DND-41 (cell line): ENCODE measurements around the gene C6orf47.

Experiments
- CTCF ChIP-seq: IDR thresholded peaks from 2 replicates; pipeline ENCODE4 v1.5.1; 2012; ENCODE audit warnings: borderline replicate concordance, low read length, moderate library complexity, mild to moderate bottlenecking; ENCODE audit not compliant: poor library complexity, severe bottlenecking; ENCODE audit errors: extremely low read depth
- EZH2 ChIP-seq: IDR thresholded peaks from 3 replicates; pipeline ENCODE4 v1.6.1; 2012; ENCODE audit warnings: borderline replicate concordance, low read depth, mild to moderate bottlenecking, moderate library complexity, low read length, inconsistent platforms; ENCODE audit not compliant: severe bottlenecking

DNA sequence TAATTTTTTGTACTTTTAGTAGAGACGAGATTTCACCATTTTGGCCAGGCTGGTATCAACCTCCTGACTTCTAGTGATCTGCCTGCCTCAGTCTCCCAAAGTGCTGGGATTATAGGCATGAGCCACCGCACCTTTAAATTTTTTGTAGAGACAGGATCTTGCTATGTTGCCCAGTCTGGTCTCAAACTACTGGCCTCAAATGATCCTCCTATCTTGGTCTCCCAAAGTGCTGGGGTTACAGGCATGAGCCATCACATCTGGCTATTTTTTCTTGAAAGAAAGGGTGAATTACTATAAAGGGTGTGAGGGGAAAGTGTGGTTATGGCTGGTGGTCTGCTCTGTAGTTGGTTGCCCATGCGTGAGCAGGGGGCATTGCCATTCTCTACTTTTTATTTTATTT, 47.6 kb upstream of the C6orf47 start:
- TF ChIP-seq CTCF (no peak), EZH2 (no peak)
